Liver (tissue), 9 donors: ENCODE results near the gene LSR. TPM values are rescaled to one million over a fixed set of nuclear protein-coding genes. Genes with fewer than 3 reads are reported as not detected.

Experiments used
- DNase-seq: peaks from one replicate; pipeline ENCODE4 v3.0.0-alpha.2; 2017; ENCODE audit warnings: low spot score
- H3K27ac ChIP-seq, 2 donors: one replicate each; pipeline ENCODE4 v1.7.0; 2013; ENCODE audit warnings: inconsistent platforms in 2 of 2, low read length in 2 of 2, control low read depth in 1 of 2, low read depth in 1 of 2, mild to moderate bottlenecking in 1 of 2
- H3K27me3 ChIP-seq, 4 donors: one replicate each; pipeline versions ENCODE4 v1.6.1 to v1.7.0; 2013; ENCODE audit warnings: low read length in 3 of 4, inconsistent platforms in 1 of 4, mild to moderate bottlenecking in 1 of 4, moderate library complexity in 1 of 4; ENCODE audit not compliant: control insufficient read depth in 4 of 4, insufficient read depth in 4 of 4
- H3K36me3 ChIP-seq, 4 donors: one replicate each; pipeline versions ENCODE4 v1.6.1 to v1.7.0; 2013; ENCODE audit warnings: low read length in 3 of 4, mild to moderate bottlenecking in 3 of 4, low read depth in 1 of 4, moderate library complexity in 1 of 4; ENCODE audit not compliant: control insufficient read depth in 4 of 4, insufficient read depth in 3 of 4
- H3K4me1 ChIP-seq, 4 donors: one replicate each; pipeline versions ENCODE4 v1.6.1 to v1.7.0; 2013; ENCODE audit warnings: low read length in 3 of 4, mild to moderate bottlenecking in 3 of 4, moderate library complexity in 1 of 4; ENCODE audit not compliant: control insufficient read depth in 4 of 4, insufficient read depth in 4 of 4
- H3K4me3 ChIP-seq, 3 donors: one replicate each; pipeline versions ENCODE4 v1.6.1 to v1.7.0; 2013; ENCODE audit warnings: low read length in 3 of 3, control low read depth in 1 of 3, low read depth in 1 of 3, mild to moderate bottlenecking in 1 of 3
- H3K9ac ChIP-seq, 2 donors: one replicate each; pipeline ENCODE4 v1.7.0; 2013; ENCODE audit warnings: low read length in 2 of 2, mild to moderate bottlenecking in 2 of 2, moderate library complexity in 2 of 2, control low read depth in 1 of 2, low read depth in 1 of 2
- H3K9me3 ChIP-seq, 4 donors: one replicate each; pipeline versions ENCODE4 v1.6.1 to v1.7.0; 2013; ENCODE audit warnings: low read length in 3 of 4; ENCODE audit not compliant: control insufficient read depth in 4 of 4
- ATF3 ChIP-seq: IDR thresholded peaks from 2 replicates; pipeline ENCODE4 v1.6.1; 2016; ENCODE audit warnings: antibody characterized with exemption
- EGR1 ChIP-seq, 2 donors: IDR thresholded peaks; 2 replicates each; pipeline ENCODE4 v1.6.1; 2016 to 2018; ENCODE audit warnings: antibody characterized with exemption in 2 of 2, low read depth in 2 of 2
- FOXA1 ChIP-seq: IDR thresholded peaks from 2 replicates; pipeline ENCODE4 v1.6.1; 2016; ENCODE audit warnings: antibody characterized with exemption
- FOXA2 ChIP-seq: IDR thresholded peaks from 2 replicates; pipeline ENCODE4 v1.6.1; 2016; ENCODE audit warnings: antibody characterized with exemption
- GABPA ChIP-seq, 2 donors: IDR thresholded peaks in 1 of 2; conservative IDR thresholded peaks in 1 of 2; 2 replicates each; pipeline ENCODE4 v1.6.1; 2016; ENCODE audit warnings: antibody characterized with exemption in 2 of 2, mild to moderate bottlenecking in 1 of 2, moderate library complexity in 1 of 2
- HNF4A ChIP-seq, 2 donors: conservative IDR thresholded peaks; 2 replicates each; pipeline ENCODE4 v1.6.1; 2016; ENCODE audit warnings: antibody characterized with exemption in 2 of 2, mild to moderate bottlenecking in 2 of 2
- HNF4G ChIP-seq: IDR thresholded peaks from 2 replicates; pipeline ENCODE4 v1.6.1; 2016; ENCODE audit warnings: antibody characterized with exemption
- JUND ChIP-seq, 2 donors: IDR thresholded peaks; 2 replicates each; pipeline ENCODE4 v1.6.1; 2016; ENCODE audit warnings: antibody characterized with exemption in 2 of 2
- MAX ChIP-seq: IDR thresholded peaks from 2 replicates; pipeline ENCODE4 v1.6.1; 2016; ENCODE audit warnings: antibody characterized with exemption
- NR2F2 ChIP-seq: IDR thresholded peaks from 2 replicates; pipeline ENCODE4 v1.6.1; 2016; ENCODE audit warnings: antibody characterized with exemption
- RAD21 ChIP-seq, 2 donors: IDR thresholded peaks; 2 replicates each; pipeline ENCODE4 v1.6.1; 2016; ENCODE audit warnings: antibody characterized with exemption in 2 of 2, mild to moderate bottlenecking in 2 of 2
- REST ChIP-seq: IDR thresholded peaks from 2 replicates; pipeline ENCODE4 v1.6.1; 2016; ENCODE audit warnings: antibody characterized with exemption, mild to moderate bottlenecking
- SP1 ChIP-seq: IDR thresholded peaks from 2 replicates; pipeline ENCODE4 v1.6.1; 2018; ENCODE audit warnings: antibody characterized with exemption, mild to moderate bottlenecking
- TAF1 ChIP-seq: conservative IDR thresholded peaks from 2 replicates; pipeline ENCODE4 v1.6.1; 2016; ENCODE audit warnings: antibody characterized with exemption, mild to moderate bottlenecking
- YY1 ChIP-seq: IDR thresholded peaks from 2 replicates; pipeline ENCODE4 v1.6.1; 2016; ENCODE audit warnings: antibody characterized with exemption, mild to moderate bottlenecking
- WGBS: extraction: QIAGEN DNeasy Blood & Tissue Kit; methylation state at CpG from one replicate; pipeline ENCODE4 v1.1.7; 2013; 5-methylcytosine and 5-hydroxymethylcytosine counted together
- polyA plus RNA-seq, 2 donors: library from polyadenylated mRNA; stranded (reverse) in 1 of 2; unstranded in 1 of 2; fragments of 200-250 nt in 1 of 2; fragments of >200 nt in 1 of 2; fragmentation: Nextera tagmentation in 1 of 2; extraction: Ambion mirVana in 1 of 2; gene quantifications; one replicate each; pipeline versions ENCODE4 v1.2.1 to v1.2.3, GENCODE V29; 2013 to 2015
- total RNA-seq, 2 donors: library from RNA; depleted of rRNA; stranded (reverse); fragments of >200 nt; gene quantifications; one replicate each; pipeline ENCODE4 v1.2.3, GENCODE V29; 2014
- TF ChIP-seq, protein P1 (sequence below): fragments of 150-350 bp; IDR thresholded peaks from 2 replicates; pipeline ENCODE4 v1.5.1; 2017; ENCODE audit warnings: improper control_type of control experiment, low read depth, low read length; ENCODE audit not compliant: missing input control
- TF ChIP-seq, protein P2 (sequence below): IDR thresholded peaks from 2 replicates; pipeline ENCODE4 v1.6.1; 2016; ENCODE audit warnings: antibody characterized with exemption
- donor health status: healthy.
- donor health status: healthy.
- donor health status: healthy.
- donor health status: healthy.
- donor health status: healthy.

LSR gene
- total and polyA plus RNA-seq, 4 donors: 33.7 to 150 (median 48.0) TPM

- no peak overlapping the region for H3K27ac ChIP-seq
- H3K36me3 ChIP-seq: no peaks in the 10 kb centered on the region
- DNase-seq: no peak
- TF ChIP-seq JUND (IDR thresholded peaks at IDR 0.05): no peak
- TF ChIP-seq ATF3: no peak
- TF ChIP-seq FOXA1: no peak
- TF ChIP-seq REST: no peak
- TF ChIP-seq, protein P1, sequence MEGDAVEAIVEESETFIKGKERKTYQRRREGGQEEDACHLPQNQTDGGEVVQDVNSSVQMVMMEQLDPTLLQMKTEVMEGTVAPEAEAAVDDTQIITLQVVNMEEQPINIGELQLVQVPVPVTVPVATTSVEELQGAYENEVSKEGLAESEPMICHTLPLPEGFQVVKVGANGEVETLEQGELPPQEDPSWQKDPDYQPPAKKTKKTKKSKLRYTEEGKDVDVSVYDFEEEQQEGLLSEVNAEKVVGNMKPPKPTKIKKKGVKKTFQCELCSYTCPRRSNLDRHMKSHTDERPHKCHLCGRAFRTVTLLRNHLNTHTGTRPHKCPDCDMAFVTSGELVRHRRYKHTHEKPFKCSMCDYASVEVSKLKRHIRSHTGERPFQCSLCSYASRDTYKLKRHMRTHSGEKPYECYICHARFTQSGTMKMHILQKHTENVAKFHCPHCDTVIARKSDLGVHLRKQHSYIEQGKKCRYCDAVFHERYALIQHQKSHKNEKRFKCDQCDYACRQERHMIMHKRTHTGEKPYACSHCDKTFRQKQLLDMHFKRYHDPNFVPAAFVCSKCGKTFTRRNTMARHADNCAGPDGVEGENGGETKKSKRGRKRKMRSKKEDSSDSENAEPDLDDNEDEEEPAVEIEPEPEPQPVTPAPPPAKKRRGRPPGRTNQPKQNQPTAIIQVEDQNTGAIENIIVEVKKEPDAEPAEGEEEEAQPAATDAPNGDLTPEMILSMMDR: no peak
- TF ChIP-seq GABPA (IDR thresholded peaks at IDR 0.05 in 1 of 2, conservative IDR thresholded peaks at IDR 0.05 in 1 of 2): no peak
- TF ChIP-seq NR2F2: no peak
- no peak for TF ChIP-seq MAX
- TF ChIP-seq YY1: no peak
- no peak for TF ChIP-seq RAD21 (IDR thresholded peaks at IDR 0.05)
- no peak for TF ChIP-seq TAF1
- no peak for TF ChIP-seq SP1
- TF ChIP-seq HNF4G: no peak
- H3K27me3 ChIP-seq: no peaks in the 10 kb centered on the region
- H3K9me3 ChIP-seq: no peaks in the 10 kb centered on the region
- peaks cover 0 to 8% (median 4%) of the 10 kb centered on the region in 4 donors for H3K4me1 ChIP-seq
- WGBS: 68% methylated on average over 6 of the region's 6 CpGs
- H3K9ac ChIP-seq: no peak overlapping the region
- H3K4me3 ChIP-seq: no peak overlapping the region
These were observed 56.4 kb downstream of the LSR start for GRCh38 chr19:35305181-35305580.

DNA sequence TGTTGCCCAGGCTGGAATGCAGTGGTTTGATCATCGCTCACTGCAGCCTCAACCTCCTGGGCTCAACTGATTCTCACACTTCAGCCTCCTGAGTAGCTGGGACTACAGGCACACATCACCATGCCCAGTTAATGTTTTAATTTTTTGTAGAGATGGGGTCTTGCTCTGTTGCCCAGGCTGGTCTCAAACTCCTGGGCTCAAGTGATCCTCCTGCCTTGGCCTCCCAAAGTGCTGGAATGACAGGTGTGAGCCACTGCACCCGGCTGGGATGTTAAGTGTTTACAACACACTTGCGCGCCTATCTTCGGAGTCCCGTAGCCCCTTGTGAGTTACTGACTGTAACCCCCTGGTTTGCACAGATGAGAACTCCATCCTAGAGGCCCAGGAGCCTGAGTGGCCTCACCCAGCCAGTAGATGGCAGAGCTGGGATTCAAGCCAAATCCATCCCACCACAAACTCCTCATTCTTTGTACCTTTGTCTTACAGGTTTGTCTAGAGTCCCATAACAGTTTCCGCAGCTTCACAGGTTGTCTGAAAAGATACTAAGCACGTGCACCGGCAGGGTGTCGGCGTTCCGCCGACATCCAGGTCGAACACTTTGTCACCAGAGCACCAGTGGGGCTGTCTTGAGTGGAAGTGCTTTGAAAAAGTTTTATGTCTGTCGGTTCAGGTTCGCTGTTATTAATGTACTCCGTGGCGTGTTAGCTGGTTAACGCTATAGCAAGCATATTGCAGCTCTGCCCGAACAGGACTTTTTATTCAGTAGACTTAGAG is 57.9 kb downstream of the LSR start:
- Histone ChIP-seq H3K27me3 (no peaks in the 10 kb centered on the region), H3K4me1 (peaks cover 0 to 8% (median 4%) of the 10 kb centered on the region in 4 donors), H3K27ac (no peak overlapping the region), H3K9me3 (no peaks in the 10 kb centered on the region), H3K36me3 (no peaks in the 10 kb centered on the region), H3K4me3 (no peak overlapping the region), H3K9ac (no peak overlapping the region)
- WGBS: 94% methylated on average over 20 of the region's 20 CpGs
- DNase-seq: no peak
- TF ChIP-seq SP1 (no peak), NR2F2 (no peak), HNF4G (no peak), REST (no peak), HNF4A (conservative IDR thresholded peaks at IDR 0.05) (no peak), YY1 (no peak), FOXA2 (no peak), EGR1 (IDR thresholded peaks at IDR 0.05; ENCODE audit: low read depth in 2 of 2) (no peak), ATF3 (no peak), MAX (no peak)
- TF ChIP-seq, protein P2, sequence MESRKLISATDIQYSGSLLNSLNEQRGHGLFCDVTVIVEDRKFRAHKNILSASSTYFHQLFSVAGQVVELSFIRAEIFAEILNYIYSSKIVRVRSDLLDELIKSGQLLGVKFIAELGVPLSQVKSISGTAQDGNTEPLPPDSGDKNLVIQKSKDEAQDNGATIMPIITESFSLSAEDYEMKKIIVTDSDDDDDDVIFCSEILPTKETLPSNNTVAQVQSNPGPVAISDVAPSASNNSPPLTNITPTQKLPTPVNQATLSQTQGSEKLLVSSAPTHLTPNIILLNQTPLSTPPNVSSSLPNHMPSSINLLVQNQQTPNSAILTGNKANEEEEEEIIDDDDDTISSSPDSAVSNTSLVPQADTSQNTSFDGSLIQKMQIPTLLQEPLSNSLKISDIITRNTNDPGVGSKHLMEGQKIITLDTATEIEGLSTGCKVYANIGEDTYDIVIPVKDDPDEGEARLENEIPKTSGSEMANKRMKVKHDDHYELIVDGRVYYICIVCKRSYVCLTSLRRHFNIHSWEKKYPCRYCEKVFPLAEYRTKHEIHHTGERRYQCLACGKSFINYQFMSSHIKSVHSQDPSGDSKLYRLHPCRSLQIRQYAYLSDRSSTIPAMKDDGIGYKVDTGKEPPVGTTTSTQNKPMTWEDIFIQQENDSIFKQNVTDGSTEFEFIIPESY: no peak
